Adrenal gland (tissue), 12 donors: ENCODE data around the gene LMO7. TPM values are rescaled to one million over a fixed set of nuclear protein-coding genes. Genes with fewer than 3 reads are reported as not detected.

Experiments used
- DNase-seq, 7 donors: peaks; one replicate each; pipeline ENCODE4 v3.0.0-alpha.2; 2019 to 2020
- H3K27ac ChIP-seq, 5 donors: fragments of 200-600 bp; sonication (generic) in 4 of 5; 1 replicate in 3 of 5; 2 replicates in 2 of 5; pipeline versions ENCODE4 v1.5.1 to v1.8.0; 2016 to 2020; ENCODE audit warnings: mild to moderate bottlenecking in 1 of 5
- H3K27me3 ChIP-seq: fragments of 200-600 bp; 2 replicates; pipeline ENCODE4 v1.8.0; 2021
- H3K36me3 ChIP-seq, 2 donors: fragments of 200-600 bp; replicated peaks in 1 of 2; 1 replicate in 1 of 2; 2 replicates in 1 of 2; pipeline versions ENCODE4 v1.5.1 to v1.8.0; 2018 to 2022
- H3K4me1 ChIP-seq, 2 donors: fragments of 200-600 bp; replicated peaks in 1 of 2; 1 replicate in 1 of 2; 2 replicates in 1 of 2; pipeline versions ENCODE4 v1.5.1 to v1.8.0; 2018 to 2021
- H3K4me3 ChIP-seq, 4 donors: fragments of 200-600 bp; sonication (generic) in 3 of 4; one replicate each; pipeline ENCODE4 v1.5.1; 2016 to 2018
- H3K9me3 ChIP-seq, 3 donors: fragments of 200-600 bp; sonication (generic) in 1 of 3; replicated peaks in 1 of 3; 1 replicate in 2 of 3; 2 replicates in 1 of 3; pipeline versions ENCODE4 v1.5.1 to v1.8.0; 2016 to 2021
- POLR2A ChIP-seq, 2 donors: fragments of 450-650 bp; IDR thresholded peaks; one replicate each; pipeline ENCODE4 v1.6.1; 2017; ENCODE audit warnings: antibody characterized with exemption in 2 of 2, mild to moderate bottlenecking in 2 of 2, moderate library complexity in 1 of 2
- WGBS, 4 donors: extraction: QIAGEN DNeasy Blood & Tissue Kit in 2 of 4; methylation state at CpG; one replicate each; pipeline versions ENCODE4 v1.1.5 to v1.1.7; 2013 to 2017; 5-methylcytosine and 5-hydroxymethylcytosine counted together
- intact Hi-C, 2 donors: fragments of 100-400 bp; cut with DNase I; formaldehyde crosslinking; loops; one replicate each; pipeline versions ENCODE4 v1.14.1 to v1.15.0; 2022 to 2023
- polyA plus RNA-seq, 3 donors: library from polyadenylated mRNA; stranded (reverse); fragments of 200-250 nt in 2 of 3; fragments of 350-450 nt in 1 of 3; fragmentation: Illumina TruSeq in 1 of 3; extraction: RNeasy Lipid Tissue Mini Kit (QIAGEN cat#74804) in 1 of 3; gene quantifications; one replicate each; pipeline ENCODE4 v1.2.3, GENCODE V29; 2013 to 2014
- total RNA-seq, 9 donors: library from RNA; depleted of rRNA in 4 of 9; stranded (reverse); fragments of >200 nt in 4 of 9; fragments of 120-200 nt in 1 of 9; fragmentation: NEBNext Ultra II Directional in 1 of 9; extraction: Animal tissue kit (Norgen Biotek cat#: 25700) in 1 of 9; gene quantifications; one replicate each; pipeline versions ENCODE4 v1.1.0 to v1.2.4, GENCODE V29; 2013 to 2023
- TF ChIP-seq, protein P1 (sequence below), 6 experiments: fragments of 450-650 bp in 4 of 6; fragments of 200-600 bp in 2 of 6; sonication (generic) in 1 of 6; IDR thresholded peaks; 1 replicate in 5 of 6; 2 replicates in 1 of 6; pipeline versions ENCODE4 v1.5.1 to v1.8.0; 2016 to 2021; ENCODE audit warnings: antibody characterized with exemption in 6 of 6, mild to moderate bottlenecking in 2 of 6, moderate library complexity in 1 of 6
- donor health status: healthy with polysubstance abuse.
- donor health status: Bipolar disorder and iron deficiency.
- donor health status: DM: yes; HTN: yes; CAD: no.
- donor health status: DM: no; HTN: no; CAD: no.
- donor health status: DM: no; HTN: no; CAD: no.
- donor health status: DM: yes; HTN: yes; CAD: no.

LMO7 gene
- total and polyA plus RNA-seq, 12 donors, result 7.4 to 39.7 (median 11.4) TPM

DNA sequence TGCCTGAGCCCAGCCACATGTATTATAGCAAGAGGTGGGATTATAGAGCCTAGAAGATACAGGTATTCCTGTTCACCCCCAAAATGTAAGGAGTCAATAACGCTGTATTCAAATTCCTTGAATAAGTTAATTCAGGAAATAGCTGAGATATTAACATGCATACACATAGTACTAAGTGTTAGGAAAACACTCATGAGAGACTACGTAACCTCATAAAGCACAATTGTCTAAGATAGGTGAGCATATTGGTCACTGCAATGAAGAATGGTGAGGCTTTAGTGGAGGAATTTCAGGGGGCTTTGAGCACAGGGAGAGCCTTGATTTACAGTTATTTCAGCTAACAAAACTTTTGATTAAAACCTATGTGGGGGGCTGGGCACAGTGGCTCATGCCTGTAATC, 161.6 kb downstream of the LMO7 start:
- Histone ChIP-seq H3K9me3 (no peaks in the 10 kb centered on the region), H3K27ac (no peak overlapping the region), H3K4me3 (no peak overlapping the region), H3K4me1 (no peaks in the 10 kb centered on the region), H3K36me3 (no peaks in the 10 kb centered on the region), H3K27me3 (no peaks in the 10 kb centered on the region)
- intact Hi-C loops, result no loop called here
- DNase-seq, result no peak
- WGBS, 4 donors, result 94 to 100% (median 97%) methylated on average over 2 of the region's 2 CpGs
- TF ChIP-seq, protein P1, sequence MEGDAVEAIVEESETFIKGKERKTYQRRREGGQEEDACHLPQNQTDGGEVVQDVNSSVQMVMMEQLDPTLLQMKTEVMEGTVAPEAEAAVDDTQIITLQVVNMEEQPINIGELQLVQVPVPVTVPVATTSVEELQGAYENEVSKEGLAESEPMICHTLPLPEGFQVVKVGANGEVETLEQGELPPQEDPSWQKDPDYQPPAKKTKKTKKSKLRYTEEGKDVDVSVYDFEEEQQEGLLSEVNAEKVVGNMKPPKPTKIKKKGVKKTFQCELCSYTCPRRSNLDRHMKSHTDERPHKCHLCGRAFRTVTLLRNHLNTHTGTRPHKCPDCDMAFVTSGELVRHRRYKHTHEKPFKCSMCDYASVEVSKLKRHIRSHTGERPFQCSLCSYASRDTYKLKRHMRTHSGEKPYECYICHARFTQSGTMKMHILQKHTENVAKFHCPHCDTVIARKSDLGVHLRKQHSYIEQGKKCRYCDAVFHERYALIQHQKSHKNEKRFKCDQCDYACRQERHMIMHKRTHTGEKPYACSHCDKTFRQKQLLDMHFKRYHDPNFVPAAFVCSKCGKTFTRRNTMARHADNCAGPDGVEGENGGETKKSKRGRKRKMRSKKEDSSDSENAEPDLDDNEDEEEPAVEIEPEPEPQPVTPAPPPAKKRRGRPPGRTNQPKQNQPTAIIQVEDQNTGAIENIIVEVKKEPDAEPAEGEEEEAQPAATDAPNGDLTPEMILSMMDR (IDR thresholded peaks at IDR 0.05), result no peak

DNA sequence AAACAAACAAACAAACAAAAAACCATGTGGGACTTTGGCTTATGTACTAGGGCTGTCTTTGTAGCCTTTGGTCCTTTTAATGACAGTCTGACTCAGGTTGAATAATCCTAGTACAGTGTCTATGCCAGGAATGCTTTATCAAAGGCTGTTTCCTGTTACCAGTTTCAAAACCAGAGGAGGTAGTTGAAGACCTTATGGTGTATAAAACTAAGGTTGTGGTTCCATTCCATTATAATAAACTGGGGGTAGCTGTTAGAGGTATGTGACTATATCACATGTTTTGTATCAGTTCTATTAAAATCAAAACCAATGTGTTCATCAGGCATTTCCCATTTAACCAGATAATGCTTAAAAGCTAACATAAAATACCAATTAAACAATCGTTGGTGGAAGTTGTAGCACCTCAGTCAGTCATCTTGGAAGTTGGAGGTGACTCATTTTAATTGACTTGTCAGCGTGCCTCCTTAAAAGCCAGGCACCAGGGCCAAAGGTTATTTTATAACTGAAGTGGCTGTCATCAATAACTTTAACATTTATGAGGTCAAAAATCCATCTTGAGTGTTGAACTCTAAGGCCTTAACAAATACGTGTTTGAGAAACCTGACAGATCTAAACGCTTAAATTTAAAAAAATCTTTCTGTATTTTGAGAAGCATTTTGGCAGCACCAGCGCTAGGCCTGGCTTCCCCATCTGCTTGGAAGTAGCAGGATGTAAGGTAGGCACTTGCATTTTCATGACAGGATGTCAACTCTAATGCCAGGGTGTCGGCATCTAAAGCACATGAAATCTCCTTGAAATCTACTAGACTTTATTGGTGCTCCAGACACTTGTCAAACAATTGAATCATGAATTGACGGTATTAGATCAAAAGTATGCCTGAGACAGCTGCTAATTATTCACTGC, 162.5 kb downstream of the LMO7 start:
- 89 to 95% (median 92%) methylated on average over 7 of the region's 7 CpGs for WGBS, 4 donors
- H3K27me3 ChIP-seq, result no peaks in the 10 kb centered on the region
- no peaks in the 10 kb centered on the region for H3K4me1 ChIP-seq
- intact Hi-C loops, result no loop called here
- no peaks in the 10 kb centered on the region for H3K36me3 ChIP-seq
- no peak overlapping the region for H3K27ac ChIP-seq
- no peak overlapping the region for H3K4me3 ChIP-seq
- no peak for DNase-seq
- TF ChIP-seq, protein P1 (IDR thresholded peaks at IDR 0.05), result no peak
- no peak for TF ChIP-seq POLR2A (IDR thresholded peaks at IDR 0.05)
- no peaks in the 10 kb centered on the region for H3K9me3 ChIP-seq

DNA sequence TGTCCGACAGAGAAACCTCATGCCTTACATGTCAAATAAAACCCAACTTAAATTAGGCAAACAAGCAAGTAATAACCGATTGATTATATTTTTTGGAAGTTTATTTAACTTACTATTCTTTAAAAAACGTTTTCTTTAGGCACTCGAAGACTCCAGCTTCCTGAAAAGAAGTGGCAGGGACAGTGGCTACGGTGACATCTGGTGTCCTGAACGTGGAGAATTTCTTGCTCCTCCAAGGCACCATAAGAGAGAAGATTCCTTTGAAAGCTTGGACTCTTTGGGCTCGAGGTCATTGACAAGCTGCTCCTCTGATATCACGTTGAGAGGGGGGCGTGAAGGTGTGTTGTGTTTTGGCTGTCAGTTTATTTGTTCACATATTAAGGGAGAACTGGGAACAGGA, 164.4 kb downstream of the LMO7 start:
- DNase-seq, result no peak
- TF ChIP-seq, protein P1 (IDR thresholded peaks at IDR 0.05), result no peak
- no peak for TF ChIP-seq POLR2A (IDR thresholded peaks at IDR 0.05)
- no peaks in the 10 kb centered on the region for H3K27me3 ChIP-seq
- no peaks in the 10 kb centered on the region for H3K4me1 ChIP-seq
- no peaks in the 10 kb centered on the region for H3K9me3 ChIP-seq
- no peak overlapping the region for H3K4me3 ChIP-seq
- 78 to 84% (median 81%) methylated on average over 9 of the region's 9 CpGs for WGBS, 4 donors
- no peaks in the 10 kb centered on the region for H3K36me3 ChIP-seq
- H3K27ac ChIP-seq, result no peak overlapping the region
- intact Hi-C loops, result no loop called here

DNA sequence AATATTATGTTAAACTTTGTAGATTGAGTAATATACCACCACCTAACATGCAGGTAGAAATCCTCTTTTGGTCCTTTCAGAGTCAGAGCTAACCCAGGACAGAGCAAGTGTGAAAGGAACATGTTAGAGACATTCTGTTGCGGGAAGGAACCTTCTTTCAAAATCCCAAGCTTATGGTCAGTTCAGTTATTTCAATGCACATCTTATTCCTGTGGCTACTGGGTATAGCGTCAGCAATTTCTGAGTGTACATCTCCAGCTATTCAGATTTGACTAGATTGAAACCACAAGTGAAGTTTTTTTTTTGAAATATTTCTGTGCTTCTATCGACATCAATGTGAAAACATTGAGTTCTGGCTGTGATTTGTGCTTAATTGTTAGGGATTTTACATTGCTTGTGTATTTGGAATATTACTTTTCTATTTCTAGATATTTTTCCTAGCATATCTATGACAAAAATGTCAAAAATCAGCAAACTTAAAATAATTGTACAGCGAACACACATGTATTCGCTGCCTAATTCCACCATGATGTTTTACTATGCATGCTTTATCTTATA, 165.3 kb downstream of the LMO7 start:
- Histone ChIP-seq H3K4me1 (no peaks in the 10 kb centered on the region), H3K36me3 (no peaks in the 10 kb centered on the region), H3K27ac (no peak overlapping the region), H3K4me3 (no peak overlapping the region), H3K9me3 (no peaks in the 10 kb centered on the region), H3K27me3 (no peaks in the 10 kb centered on the region)
- no peak for DNase-seq
- TF ChIP-seq POLR2A (IDR thresholded peaks at IDR 0.05), result no peak
- TF ChIP-seq, protein P1 (IDR thresholded peaks at IDR 0.05), result no peak
- intact Hi-C loops, result no loop called here
- WGBS, 4 donors, result 96 to 98% (median 96%) methylated on average over 5 of the region's 5 CpGs
